DOHH2 (cell line): Measurements from ENCODE around the gene HDAC4.

Experiments
- EZH2phosphoT487 ChIP-seq: fragments of 200-600 bp; sonication (generic); IDR thresholded peaks from 2 replicates; pipeline ENCODE4 v1.6.1; 2017; ENCODE audit warnings: borderline replicate concordance, mild to moderate bottlenecking, antibody characterized with exemption, low read length, moderate library complexity, mixed read lengths
- TF ChIP-seq, protein P1 (sequence below): fragments of 200-600 bp; sonication (generic); IDR thresholded peaks from one replicate; pipeline ENCODE4 v1.5.1; 2014; ENCODE audit warnings: antibody characterized with exemption, mild to moderate bottlenecking, low read depth, low read length; ENCODE audit not compliant: poor library complexity, severe bottlenecking

DNA sequence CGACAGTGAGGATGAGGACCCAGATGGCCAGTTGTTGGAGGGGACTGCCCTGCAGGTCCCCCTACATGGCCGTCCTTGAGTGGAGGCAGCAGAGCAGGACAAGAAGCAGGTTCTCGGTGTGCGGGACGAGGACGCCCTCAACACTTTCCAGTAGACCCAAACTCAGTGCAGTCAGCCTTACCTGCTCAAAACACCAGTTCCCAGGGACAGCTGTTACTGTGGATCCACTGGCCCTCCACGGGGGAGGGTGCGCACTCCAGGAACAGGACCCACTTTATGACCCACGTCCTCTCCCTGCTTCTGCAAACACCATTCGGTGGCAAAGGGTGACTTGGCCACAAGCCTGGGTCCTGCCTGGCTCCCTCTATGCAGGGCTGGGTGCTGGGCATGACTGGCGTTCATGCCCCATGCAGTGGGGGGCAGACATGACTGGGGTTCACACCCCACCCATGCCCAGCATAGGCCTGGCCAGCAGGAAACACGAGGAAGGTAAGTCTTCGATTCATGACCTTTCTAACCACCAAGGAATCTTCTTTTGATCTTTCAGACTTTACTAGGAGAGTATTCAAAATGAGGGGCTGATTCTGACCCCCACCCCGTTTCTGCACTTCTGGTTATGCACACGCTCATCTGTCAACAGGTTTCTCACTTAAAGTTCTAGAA is 233.7 kb downstream of the HDAC4 start:
- TF ChIP-seq, protein P1, sequence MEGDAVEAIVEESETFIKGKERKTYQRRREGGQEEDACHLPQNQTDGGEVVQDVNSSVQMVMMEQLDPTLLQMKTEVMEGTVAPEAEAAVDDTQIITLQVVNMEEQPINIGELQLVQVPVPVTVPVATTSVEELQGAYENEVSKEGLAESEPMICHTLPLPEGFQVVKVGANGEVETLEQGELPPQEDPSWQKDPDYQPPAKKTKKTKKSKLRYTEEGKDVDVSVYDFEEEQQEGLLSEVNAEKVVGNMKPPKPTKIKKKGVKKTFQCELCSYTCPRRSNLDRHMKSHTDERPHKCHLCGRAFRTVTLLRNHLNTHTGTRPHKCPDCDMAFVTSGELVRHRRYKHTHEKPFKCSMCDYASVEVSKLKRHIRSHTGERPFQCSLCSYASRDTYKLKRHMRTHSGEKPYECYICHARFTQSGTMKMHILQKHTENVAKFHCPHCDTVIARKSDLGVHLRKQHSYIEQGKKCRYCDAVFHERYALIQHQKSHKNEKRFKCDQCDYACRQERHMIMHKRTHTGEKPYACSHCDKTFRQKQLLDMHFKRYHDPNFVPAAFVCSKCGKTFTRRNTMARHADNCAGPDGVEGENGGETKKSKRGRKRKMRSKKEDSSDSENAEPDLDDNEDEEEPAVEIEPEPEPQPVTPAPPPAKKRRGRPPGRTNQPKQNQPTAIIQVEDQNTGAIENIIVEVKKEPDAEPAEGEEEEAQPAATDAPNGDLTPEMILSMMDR: no peak
- no peak for TF ChIP-seq EZH2phosphoT487
